Measurements from ENCODE around the gene TNFRSF1B.
"Not testable (repeated sequence)": the region's sequence is repeated elsewhere in the genome, so short reads cannot be mapped to it uniquely, and the experiment has no call there.

Gene TNFRSF1B

DNA sequence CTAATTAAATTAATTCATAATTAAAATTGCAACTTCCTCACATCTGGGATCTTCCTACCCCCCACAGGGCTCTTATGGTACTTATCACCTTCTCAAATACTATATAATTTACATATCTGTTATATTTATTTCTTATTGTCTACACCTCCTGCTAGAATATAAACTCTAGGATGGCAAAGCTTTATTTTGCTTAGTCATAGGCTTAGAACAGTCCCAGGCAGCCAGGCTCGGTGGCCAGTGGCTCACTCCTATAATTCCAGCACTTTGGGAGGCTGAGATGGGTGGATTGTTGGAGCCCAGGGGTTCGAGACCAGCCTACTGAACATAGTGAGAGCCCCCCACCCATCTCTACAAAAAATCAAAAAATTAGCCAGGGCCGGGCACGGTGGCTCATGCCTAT, 53.0 kb downstream of the TNFRSF1B start:
- Mint-ChIP-seq H3K27me3 (no peaks in the 10 kb centered on the region), H3K4me1 (ENCODE audit: low read depth) (no peaks in the 10 kb centered on the region), H3K36me3 (peaks cover 6% of the 10 kb centered on the region), H3K27ac (no peak overlapping the region), H3K4me3 (no peak overlapping the region), H3K9me3 (ENCODE audit: low read depth) (no peaks in the 10 kb centered on the region)

DNA sequence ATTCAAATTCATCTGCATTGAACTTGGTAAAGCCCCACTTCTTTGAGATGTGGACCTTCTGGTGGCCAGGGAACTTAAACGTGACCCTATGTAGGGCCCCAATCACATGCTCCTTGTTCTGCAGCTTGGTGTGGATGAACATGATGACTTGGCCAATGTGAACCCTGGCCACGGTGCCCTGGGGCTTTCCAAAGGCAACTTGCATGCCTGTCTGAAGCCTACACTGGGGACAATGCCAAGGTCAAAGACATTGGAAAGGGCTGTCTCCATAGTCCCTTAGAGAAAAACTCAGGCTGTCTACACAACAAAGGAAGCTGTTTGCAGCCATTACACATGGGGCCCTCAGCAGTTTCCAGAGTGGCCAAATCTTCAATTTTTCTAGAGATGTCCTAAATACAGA, 54.1 kb downstream of the TNFRSF1B start:
- H3K4me3 Mint-ChIP-seq = no peak overlapping the region
- H3K27me3 Mint-ChIP-seq = no peaks in the 10 kb centered on the region
- peaks cover 6% of the 10 kb centered on the region for H3K36me3 Mint-ChIP-seq
- no peak overlapping the region for H3K27ac Mint-ChIP-seq
- no peaks in the 10 kb centered on the region for H3K9me3 Mint-ChIP-seq (ENCODE audit: low read depth)
- no peaks in the 10 kb centered on the region for H3K4me1 Mint-ChIP-seq (ENCODE audit: low read depth)

DNA sequence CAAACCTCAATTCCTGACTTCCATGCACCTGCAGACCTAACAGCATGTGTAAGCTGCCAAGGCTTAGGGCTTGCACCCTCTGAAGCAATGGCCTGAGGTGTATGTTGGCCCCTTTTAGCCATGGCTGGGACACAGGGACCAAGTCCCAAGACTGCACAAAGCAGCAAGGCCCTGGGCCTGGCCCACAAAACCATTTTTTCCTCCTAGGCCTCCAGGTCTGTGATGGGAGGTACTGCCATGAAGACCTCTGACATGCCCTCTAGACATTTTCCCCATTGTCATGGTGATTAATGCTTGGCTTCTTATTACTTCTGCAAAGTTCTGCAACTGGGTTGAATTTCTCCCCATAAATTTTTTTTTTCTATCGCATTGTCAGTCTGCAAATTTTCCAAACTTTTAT, 55.9 kb downstream of the TNFRSF1B start:
- H3K9me3 Mint-ChIP-seq (ENCODE audit: low read depth); H3K27me3 Mint-ChIP-seq; H3K4me1 Mint-ChIP-seq (ENCODE audit: low read depth); H3K27ac Mint-ChIP-seq; H3K36me3 Mint-ChIP-seq; H3K4me3 Mint-ChIP-seq: not testable (repeated sequence)

DNA sequence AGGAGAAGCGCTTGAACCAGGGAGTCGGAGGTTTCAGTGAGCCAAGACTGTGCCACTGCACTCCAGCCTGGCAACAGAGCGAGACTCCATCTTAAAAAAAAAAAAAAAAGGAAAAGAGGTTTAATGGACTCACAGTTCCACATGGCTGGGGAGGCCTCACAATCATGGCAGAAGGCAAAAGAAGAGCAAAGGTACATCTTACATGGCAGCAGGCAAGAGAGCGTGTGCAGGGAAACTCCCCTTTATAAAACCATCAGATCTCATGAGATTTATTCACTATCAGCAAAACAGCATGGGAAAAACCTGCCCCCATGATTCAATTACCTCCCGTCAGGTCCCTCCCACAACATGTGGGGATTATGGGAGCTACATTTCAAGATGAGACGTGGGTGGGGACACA, 57.3 kb downstream of the TNFRSF1B start:
- H3K27ac Mint-ChIP-seq; H3K9me3 Mint-ChIP-seq (ENCODE audit: low read depth); H3K27me3 Mint-ChIP-seq; H3K36me3 Mint-ChIP-seq; H3K4me1 Mint-ChIP-seq (ENCODE audit: low read depth); H3K4me3 Mint-ChIP-seq: not testable (repeated sequence)

DNA sequence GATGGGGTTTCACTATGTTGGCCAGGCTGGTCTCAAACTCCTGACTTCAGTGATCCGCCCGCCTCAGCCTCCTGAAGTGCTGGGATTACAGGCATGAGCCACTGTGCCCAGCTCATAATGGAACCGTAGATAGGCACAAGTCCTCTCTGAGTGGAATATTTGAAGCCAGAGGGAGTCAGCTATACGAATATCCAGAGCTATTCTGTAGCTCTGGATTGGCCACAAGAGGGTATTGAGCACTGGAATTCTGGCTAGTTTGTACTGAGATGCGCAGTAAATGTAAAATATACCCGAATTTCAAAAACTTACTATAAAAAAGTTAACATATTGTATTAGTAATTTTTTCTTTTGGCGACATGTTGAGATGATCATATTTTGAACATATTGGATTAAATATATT, 62.2 kb downstream of the TNFRSF1B start:
- H3K4me3 Mint-ChIP-seq = peak overlapping the region; percentile 77
- no peaks in the 10 kb centered on the region for H3K27me3 Mint-ChIP-seq
- H3K27ac Mint-ChIP-seq = no peak overlapping the region
- no peaks in the 10 kb centered on the region for H3K9me3 Mint-ChIP-seq (ENCODE audit: low read depth)
- peaks cover 20% of the 10 kb centered on the region for H3K4me1 Mint-ChIP-seq (ENCODE audit: low read depth)
- H3K36me3 Mint-ChIP-seq = no peaks in the 10 kb centered on the region

DNA sequence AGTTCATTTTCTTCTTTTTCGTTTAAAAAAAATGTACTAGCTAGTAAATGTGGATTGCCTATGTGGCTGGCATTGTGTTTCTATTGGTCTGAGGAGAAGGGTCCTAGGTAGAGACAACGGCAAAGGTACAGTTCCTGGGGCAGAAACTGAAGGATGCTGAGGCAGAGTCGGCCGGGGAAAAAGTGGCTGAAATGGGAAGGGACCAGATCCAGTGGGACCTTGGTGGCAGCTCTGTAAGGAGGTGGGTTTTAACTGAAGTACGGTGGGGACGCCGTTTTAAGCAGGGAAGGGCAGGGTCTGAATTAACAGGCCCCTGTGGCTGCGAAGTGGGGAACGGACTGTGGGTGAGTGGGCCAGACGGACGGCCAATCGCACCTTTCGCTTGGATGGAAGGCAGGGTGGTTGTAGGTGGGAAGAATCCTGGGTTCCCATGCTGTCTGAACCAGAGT, 62.6 kb downstream of the TNFRSF1B start:
- Mint-ChIP-seq H3K4me3 (peak overlapping the region; percentile 77), H3K27ac (no peak overlapping the region), H3K27me3 (no peaks in the 10 kb centered on the region), H3K36me3 (no peaks in the 10 kb centered on the region), H3K4me1 (ENCODE audit: low read depth) (peaks cover 23% of the 10 kb centered on the region), H3K9me3 (ENCODE audit: low read depth) (no peaks in the 10 kb centered on the region)

DNA sequence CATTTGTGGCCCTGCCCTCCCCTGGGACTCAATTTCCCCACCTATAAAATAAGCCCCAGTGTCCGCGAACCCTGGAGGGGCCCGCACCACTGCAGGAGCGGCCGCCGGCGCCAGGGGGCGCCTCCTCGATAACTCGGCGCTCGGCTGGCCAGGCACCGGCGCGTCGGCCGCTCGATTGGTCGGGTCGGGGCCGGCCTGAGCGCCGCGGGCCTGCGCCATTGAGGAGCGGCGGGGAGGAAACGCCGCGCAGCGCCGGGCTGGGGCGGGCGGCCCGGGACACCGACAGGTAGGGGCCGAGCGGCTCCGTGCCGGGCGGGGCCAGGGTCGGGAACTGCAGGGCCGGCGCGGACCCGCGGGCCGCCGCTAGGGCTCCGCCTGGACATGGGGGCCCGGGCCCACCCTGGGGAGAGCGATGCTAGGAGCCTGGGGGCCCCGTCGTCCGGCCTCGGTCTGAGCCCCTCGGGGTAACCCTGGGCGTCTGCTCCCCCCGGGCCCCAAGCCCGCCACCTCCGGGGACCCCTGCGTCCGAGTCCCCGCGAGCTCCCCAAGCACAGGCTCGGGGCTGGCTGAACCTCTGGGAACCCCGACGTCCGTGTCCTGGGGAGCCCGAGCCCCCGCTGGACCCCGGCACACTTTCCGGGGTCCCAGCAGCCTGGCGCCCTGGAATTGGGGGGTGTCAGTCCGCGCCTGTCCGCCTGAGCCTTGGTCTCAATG, 63.2 kb downstream of the TNFRSF1B start, which contains the start of gene VPS13D:
VPS13D (plus strand) TSS at position 196 of the 714 bp plus-strand sequence. CDS start 4,237 bp downstream, outside the sequence.
- H3K36me3 Mint-ChIP-seq = no peaks in the 10 kb centered on the region
- H3K27ac Mint-ChIP-seq = no peak within 1 kb of the TSS
- H3K9me3 Mint-ChIP-seq (ENCODE audit: low read depth) = no peaks in the 10 kb centered on the region
- no peaks in the 10 kb centered on the region for H3K27me3 Mint-ChIP-seq
- peaks cover 24% of the 10 kb centered on the region for H3K4me1 Mint-ChIP-seq (ENCODE audit: low read depth)
- H3K4me3 Mint-ChIP-seq = peak within 1 kb of the TSS; percentile 89

DNA sequence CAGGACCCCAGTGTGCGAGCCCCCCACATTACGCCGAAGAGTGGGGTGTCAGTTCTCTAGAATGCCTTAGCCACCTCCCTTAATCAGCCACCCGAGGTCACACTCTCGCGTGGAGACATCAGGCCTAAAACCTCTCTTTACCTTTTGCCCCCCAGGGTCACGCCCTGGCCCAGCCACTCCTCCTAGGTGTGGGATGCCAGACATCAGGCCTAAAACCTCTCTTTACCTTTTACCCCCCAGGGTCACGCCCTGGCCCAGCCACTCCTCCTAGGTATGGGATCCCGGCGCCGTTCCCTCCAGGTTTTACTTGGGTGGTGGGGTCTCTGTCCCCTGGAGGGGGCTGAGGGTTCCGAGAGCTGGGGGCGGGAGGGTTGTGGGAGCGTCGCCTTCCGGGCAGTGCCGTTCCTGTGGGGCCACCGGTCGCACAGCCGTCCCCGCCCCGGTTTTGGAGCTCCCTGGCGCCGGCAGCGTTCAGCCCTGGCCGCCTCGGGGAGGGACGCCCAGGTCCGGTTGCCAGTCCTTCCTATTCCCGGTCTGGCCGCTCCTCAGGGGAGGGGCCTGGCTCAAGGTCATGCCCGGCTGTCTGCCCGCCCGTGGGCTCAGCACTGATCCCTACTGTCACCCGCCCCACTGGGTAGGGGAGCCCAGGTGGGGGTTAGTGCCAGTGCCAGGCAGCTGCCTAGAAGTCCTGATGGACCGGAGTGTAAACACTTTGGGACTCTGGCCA, 63.9 kb downstream of the TNFRSF1B start:
- Mint-ChIP-seq H3K27ac (no peak overlapping the region), H3K36me3 (peaks cover 3% of the 10 kb centered on the region), H3K9me3 (ENCODE audit: low read depth) (no peaks in the 10 kb centered on the region), H3K4me1 (ENCODE audit: low read depth) (peaks cover 27% of the 10 kb centered on the region), H3K4me3 (peak overlapping the region; percentile 89), H3K27me3 (no peaks in the 10 kb centered on the region)

DNA sequence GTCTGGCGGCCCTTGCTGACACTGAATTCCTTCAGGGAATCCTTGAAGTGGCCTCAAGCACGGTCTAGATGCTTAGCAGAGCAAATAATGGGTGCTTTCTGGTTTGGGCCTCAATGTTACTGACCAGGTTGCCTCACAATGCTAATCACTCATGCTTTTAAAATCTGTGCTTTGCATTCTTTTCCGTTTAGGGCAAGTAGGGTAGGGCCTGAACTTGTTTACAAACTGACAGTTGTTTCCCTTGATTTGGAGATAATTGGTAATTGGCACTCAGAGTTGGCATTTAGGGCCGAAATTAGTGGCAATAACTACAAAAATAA, 64.4 kb downstream of the TNFRSF1B start:
- peak overlapping the region; percentile 89 for H3K4me3 Mint-ChIP-seq
- peaks cover 4% of the 10 kb centered on the region for H3K36me3 Mint-ChIP-seq
- no peaks in the 10 kb centered on the region for H3K27me3 Mint-ChIP-seq
- H3K9me3 Mint-ChIP-seq (ENCODE audit: low read depth) = no peaks in the 10 kb centered on the region
- no peak overlapping the region for H3K27ac Mint-ChIP-seq
- peaks cover 28% of the 10 kb centered on the region for H3K4me1 Mint-ChIP-seq (ENCODE audit: low read depth)

DNA sequence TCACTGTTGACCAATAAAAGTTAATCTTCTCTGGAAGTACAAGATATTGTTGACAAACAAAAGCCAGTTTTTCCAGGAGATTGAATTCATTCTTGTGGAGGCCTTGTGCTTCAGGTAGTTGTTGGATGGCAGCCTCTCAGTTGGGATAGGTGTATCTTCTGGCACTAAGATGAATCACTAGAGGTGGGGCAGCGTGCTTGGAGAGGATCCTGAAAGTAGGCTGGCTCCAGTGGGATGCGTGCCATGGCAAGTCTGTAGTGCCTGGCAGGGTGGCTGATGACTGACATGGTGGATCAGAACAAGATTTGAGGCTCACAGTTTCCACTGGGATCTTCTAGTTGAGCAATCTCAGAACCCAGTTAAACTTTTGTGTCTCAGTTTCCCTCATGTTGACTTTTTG, 65.4 kb downstream of the TNFRSF1B start:
- H3K4me1 Mint-ChIP-seq (ENCODE audit: low read depth) = peaks cover 30% of the 10 kb centered on the region
- H3K4me3 Mint-ChIP-seq = peak overlapping the region; percentile 65
- no peaks in the 10 kb centered on the region for H3K27me3 Mint-ChIP-seq
- no peaks in the 10 kb centered on the region for H3K9me3 Mint-ChIP-seq (ENCODE audit: low read depth)
- peaks cover 9% of the 10 kb centered on the region for H3K36me3 Mint-ChIP-seq
- no peak overlapping the region for H3K27ac Mint-ChIP-seq

DNA sequence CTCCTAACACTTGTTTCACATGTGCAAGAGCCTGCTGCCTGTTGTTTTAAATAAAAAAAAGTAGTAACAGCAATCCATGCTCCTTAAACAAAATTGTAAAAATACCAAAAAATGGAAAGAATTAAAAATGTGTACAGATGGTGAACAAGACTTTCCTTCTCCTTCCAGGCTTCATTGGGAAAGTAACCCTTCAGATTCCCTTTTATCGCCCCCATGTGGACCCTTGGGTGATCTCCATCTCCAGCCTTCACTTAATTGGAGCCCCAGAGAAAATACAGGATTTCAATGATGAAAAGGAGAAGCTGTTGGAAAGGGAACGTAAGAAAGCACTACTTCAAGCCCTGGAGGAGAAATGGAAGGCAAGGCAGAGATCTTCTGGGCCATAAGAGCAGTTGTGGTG, 77.3 kb downstream of the TNFRSF1B start:
- Mint-ChIP-seq H3K4me1 (ENCODE audit: low read depth) (peaks cover 2% of the 10 kb centered on the region), H3K9me3 (ENCODE audit: low read depth) (no peaks in the 10 kb centered on the region), H3K4me3 (no peak overlapping the region), H3K27ac (no peak overlapping the region), H3K27me3 (no peaks in the 10 kb centered on the region), H3K36me3 (peaks cover 3% of the 10 kb centered on the region)

DNA sequence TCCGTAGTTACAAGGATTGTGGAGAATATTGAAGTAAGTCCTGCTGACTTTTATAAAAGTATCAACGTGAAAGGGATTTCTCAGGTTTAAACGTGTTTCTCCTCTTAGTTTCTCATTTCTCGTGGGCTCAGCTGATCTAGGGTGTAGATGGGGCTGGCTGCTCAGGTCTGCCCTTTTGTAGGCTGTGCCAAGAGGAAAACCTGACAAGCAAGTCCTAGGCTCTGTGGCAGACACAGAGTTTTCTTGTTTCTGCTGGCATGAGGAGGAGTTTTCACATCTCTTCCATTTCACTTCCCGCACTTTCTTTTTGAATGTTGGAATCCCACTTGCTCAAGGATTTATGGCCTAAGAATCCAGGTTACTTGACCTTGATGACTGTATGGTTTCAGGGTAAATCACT, 77.8 kb downstream of the TNFRSF1B start:
- Mint-ChIP-seq H3K4me1 (ENCODE audit: low read depth) (peaks cover 2% of the 10 kb centered on the region), H3K36me3 (peaks cover 3% of the 10 kb centered on the region), H3K4me3 (no peak overlapping the region), H3K27ac (no peak overlapping the region), H3K27me3 (no peaks in the 10 kb centered on the region), H3K9me3 (ENCODE audit: low read depth) (no peaks in the 10 kb centered on the region)

DNA sequence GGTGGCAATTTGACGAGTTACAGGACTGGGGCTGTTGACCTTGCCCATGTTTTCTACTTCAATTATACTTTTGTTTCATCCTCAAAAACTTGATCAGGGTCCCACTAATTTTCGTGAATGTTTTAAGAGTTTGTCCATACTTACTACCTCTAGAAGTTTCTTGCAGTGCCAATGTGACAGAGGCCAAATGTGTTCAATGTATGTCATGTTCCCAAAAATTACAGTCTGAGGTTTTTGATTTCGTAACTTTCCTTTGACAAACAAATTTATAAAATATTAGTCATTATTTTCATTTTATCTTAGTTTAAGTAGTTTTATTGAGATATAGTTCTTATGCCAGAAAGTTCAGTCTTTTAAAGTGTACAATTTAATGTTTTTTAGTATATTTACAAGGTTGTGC, 78.3 kb downstream of the TNFRSF1B start:
- H3K9me3 Mint-ChIP-seq (ENCODE audit: low read depth) = no peaks in the 10 kb centered on the region
- no peak overlapping the region for H3K4me3 Mint-ChIP-seq
- no peak overlapping the region for H3K27ac Mint-ChIP-seq
- H3K27me3 Mint-ChIP-seq = no peaks in the 10 kb centered on the region
- no peaks in the 10 kb centered on the region for H3K4me1 Mint-ChIP-seq (ENCODE audit: low read depth)
- H3K36me3 Mint-ChIP-seq = peaks cover 3% of the 10 kb centered on the region

DNA sequence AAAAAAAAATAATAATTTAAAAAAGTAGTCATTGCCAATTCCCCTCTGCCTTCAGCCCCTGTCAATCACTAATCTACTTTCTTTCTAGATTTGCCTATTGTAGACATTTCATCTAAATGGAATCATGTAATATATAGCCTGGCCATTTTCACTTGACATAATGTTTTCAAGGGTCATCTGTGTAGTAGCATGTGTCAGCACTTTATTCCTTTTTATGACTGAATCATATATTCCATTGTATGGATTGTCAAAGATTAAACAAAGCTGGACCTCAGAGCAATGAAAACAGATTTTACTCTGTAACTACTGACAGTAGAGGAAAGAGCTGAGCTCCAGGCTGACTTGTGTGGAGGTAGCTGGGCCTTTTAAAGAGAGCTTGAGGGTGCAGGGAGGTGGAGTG, 78.9 kb downstream of the TNFRSF1B start:
- Mint-ChIP-seq H3K27ac (no peak overlapping the region), H3K27me3 (no peaks in the 10 kb centered on the region), H3K9me3 (ENCODE audit: low read depth) (no peaks in the 10 kb centered on the region), H3K4me1 (ENCODE audit: low read depth) (no peaks in the 10 kb centered on the region), H3K4me3 (no peak overlapping the region), H3K36me3 (peaks cover 5% of the 10 kb centered on the region)

DNA sequence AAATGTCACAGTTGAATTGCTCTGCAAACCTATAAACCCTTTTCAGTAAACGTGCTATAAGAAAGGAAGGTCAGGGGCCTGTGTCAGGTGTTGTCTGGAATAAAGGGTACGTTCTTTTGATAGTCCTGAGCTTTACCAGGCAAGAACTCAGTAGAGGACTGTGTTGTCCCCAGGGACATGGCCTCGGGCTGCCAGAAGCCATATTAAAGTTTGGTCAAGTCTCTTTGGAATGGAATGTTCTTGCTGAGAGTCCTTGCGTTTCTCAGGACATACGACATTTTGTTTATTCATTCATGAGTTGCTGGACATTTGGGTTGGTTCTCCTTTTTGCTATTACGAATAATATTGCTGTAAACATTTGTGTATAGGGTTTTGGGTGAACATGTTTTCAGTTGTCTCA, 79.8 kb downstream of the TNFRSF1B start:
- Mint-ChIP-seq H3K27me3 (no peaks in the 10 kb centered on the region), H3K27ac (no peak overlapping the region), H3K9me3 (ENCODE audit: low read depth) (no peaks in the 10 kb centered on the region), H3K36me3 (peaks cover 10% of the 10 kb centered on the region), H3K4me1 (ENCODE audit: low read depth) (no peaks in the 10 kb centered on the region), H3K4me3 (no peak overlapping the region)

DNA sequence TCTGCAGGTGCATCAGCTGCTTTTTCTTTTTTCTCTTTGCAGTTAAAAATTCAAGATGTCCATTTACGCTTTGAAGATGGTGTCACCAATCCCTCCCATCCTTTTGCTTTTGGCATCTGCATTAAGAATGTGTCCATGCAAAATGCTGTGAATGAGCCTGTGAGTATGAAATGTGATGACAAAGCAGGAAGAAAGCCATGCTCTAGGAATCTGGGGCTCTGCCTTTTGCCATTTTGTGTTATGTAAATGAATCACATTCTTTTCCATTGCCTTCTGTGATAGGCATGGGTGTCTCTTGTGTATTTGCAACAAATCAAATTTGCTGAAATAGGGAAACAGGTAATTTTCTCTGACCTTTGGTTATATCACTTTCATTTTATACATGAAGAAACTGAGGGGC, 82.4 kb downstream of the TNFRSF1B start:
- no peaks in the 10 kb centered on the region for H3K9me3 Mint-ChIP-seq (ENCODE audit: low read depth)
- no peaks in the 10 kb centered on the region for H3K4me1 Mint-ChIP-seq (ENCODE audit: low read depth)
- H3K27me3 Mint-ChIP-seq = no peaks in the 10 kb centered on the region
- no peak overlapping the region for H3K4me3 Mint-ChIP-seq
- H3K36me3 Mint-ChIP-seq = peaks cover 12% of the 10 kb centered on the region
- no peak overlapping the region for H3K27ac Mint-ChIP-seq

Data from activated naive CD8-positive, alpha-beta T cell (primary cell).